GM18907 (cell line): ENCODE data around the gene ABR.

ENCODE experiments used
- ATAC-seq: cut with Tn5 transposase; IDR thresholded peaks from one replicate; pipeline ENCODE4 v1.9.1; 2021; ENCODE audit warnings: mild to moderate bottlenecking, moderate library complexity; ENCODE audit not compliant: unreplicated experiment

Gene ABR

GRCh38 chr17:1179818-1180742, at the start of gene ABR:
Gene ABR (minus strand): TSS chr17:1179981. CDS start chr17:1179727, 254 bp downstream.
- no peak for ATAC-seq

GRCh38 chr17:1229349-1229899, 49.6 kb upstream of the ABR start:
- peak; percentile 52 for ATAC-seq

GRCh38 chr17:1228781-1229348, 49.1 kb upstream of the ABR start:
- peak; percentile 25 for ATAC-seq

DNA sequence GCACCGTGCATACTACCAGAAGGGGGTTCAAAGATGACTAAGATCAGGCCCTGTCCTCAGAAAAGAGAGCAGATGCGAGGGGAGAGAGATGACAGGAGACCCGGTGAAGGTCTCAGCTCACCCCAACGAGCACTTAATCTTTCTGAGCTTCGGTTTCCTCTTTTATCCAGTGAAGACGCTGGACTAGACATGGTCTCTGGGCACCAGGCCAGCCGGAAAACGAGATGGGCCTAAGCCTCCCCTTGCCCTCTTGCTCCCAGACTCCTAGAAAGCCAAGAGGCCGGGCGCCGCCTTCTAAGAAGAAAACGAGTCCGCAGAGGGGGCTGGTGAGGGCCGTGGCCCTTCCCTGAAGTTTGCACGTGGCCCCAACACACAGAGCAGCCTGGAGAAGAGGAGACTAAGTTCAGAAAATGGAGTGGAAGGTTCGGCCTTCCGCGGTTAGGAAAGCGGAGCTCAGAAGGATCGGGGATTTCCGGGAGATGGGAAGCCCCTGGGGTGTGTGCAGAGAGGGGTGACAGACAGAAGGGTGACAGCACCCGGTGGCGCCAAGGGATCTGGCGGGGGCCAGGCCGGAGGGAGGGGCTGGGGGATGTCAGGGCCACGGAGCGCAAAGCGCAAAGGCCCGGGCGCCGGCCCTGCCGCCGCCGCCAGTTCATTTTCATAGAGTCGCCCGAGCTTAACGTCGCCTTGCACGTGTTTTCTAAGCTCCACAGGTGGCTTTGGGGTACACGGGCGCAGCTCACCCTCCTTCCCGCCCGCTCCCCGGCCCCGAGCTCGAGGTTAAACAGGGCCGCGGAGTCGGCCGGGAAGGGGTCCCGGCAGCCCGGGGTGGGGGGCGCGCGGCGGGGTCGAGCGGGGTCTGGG, 48.4 kb upstream of the ABR start:
- peak; percentile 57 for ATAC-seq

DNA sequence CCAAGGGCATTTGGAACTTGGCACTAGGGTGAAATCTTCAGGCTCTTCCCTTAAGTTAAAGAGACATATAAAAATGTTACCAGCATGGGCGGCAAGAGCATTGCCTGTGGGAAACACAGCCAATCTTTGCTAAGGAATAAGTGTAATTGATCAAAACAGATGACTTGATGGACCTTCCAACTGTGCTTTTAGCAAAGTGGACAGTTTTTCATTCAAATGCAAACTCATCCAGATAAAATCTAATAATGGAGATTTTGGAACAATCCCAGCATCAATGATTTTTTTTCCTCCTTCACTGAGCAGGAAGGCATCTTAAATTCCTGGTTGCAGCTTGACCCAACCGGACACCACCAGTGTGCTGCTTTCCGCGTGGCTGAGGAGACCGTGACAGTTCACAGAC, 47.6 kb upstream of the ABR start:
- ATAC-seq, result no peak

DNA sequence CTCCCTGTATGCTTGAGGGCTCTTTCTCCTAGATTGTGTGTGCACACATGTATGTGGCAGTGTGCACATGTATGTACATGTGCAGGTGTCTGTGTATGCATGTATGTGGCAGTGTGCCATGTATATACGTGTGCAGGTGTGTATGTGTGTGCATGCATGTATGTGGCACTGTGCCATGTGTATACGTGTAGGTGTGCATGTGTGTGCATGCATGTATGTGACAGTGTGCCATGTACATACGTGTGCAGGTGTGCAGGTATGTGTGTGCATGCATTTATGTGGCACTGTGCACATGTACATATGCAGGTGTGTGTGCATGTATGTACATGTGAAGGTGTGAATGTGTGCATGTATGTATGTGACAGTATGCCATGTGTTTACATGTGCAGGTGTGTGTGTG, 46.5 kb upstream of the ABR start:
- ATAC-seq, result no peak

DNA sequence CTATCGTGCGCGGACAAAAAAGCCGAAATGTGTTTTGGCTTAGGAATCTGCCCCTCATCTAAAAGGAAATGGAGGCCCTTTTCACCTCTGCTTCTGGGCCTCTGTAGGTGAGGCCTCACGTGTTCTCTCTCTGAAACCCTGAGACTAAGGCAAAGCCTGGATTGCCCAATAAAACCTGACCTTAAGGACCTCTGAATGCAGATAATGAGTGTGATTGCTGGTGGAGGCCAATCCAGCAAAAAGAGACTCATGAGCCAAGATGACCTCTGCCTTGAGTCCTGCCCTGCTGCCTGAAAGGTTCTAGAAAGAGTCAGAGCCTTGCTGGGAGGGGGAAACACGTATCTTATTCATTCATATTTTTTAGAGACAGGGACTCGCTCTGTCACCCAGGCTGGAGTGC, 44.5 kb upstream of the ABR start:
- ATAC-seq, result no peak

- no peak for ATAC-seq
Measured at GRCh38 chr17:1223662-1224061, 43.9 kb upstream of the ABR start.

GRCh38 chr17:1222321-1222720, 42.5 kb upstream of the ABR start:
- no peak for ATAC-seq

- ATAC-seq, result no peak
Measured at GRCh38 chr17:1221209-1221608, 41.4 kb upstream of the ABR start.

- no peak for ATAC-seq
Measured at GRCh38 chr17:1220346-1220745, 40.6 kb upstream of the ABR start.

DNA sequence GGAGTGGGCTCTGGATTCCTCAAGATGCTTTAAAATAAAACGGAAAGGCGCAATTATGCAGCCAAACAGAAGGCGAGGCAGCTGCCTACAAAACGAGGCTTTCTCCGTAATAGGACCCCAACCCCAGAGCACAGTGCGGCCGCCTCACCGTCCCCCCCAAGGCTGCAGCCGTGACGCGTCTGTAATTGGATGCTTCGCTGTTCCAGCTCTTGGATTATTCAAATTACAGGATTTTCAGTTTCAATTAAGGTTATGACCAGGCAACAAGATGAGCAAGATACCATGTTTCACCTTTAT, 37.3 kb upstream of the ABR start:
- no peak for ATAC-seq

GRCh38 chr17:1216217-1217088, 36.7 kb upstream of the ABR start:
- ATAC-seq, result peak; percentile 46

DNA sequence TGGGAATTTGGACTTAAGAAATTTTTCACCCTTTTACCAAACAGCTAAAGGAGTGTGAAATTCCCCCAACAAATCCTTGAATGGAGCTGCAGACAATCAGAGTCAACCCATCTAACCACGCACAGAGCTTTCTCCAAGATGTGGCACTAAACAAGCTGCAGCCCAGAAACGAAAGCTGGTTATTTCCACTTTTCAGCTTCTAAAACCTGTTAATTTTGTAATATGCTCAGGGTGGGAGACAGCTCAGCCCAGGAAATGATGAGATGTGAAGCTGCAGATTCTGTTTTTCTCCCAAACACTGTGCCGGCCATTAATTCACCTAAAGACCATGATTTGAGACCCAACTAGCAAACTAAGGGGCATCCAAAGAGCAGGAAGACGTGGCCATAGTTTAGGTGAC, 33.2 kb upstream of the ABR start:
- ATAC-seq, result no peak

DNA sequence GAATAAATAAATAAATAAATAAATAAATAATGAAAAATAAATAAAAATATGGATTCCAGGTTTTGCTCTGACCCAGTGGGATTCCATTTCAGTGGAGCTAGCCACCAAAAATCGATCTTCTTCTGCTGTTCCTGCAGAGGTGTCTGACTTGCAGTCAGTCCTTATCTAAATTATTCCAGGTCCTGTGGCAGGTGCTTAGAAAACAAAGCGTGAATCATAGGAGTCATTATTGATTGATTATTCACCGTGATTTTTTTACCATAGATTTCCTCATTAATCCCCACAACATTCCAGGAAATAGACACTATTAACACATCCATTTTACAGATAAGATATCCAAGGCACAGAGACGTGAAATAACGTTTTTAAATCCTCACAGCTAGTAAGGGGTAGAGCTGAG, 31.5 kb upstream of the ABR start:
- no peak for ATAC-seq

GRCh38 chr17:1208966-1209365, 29.2 kb upstream of the ABR start:
- no peak for ATAC-seq

GRCh38 chr17:1206026-1206777, 26.4 kb upstream of the ABR start:
- no peak for ATAC-seq

- ATAC-seq, result no peak
Measured at GRCh38 chr17:1203967-1204291, 24.1 kb upstream of the ABR start.

- no peak for ATAC-seq
Measured at GRCh38 chr17:1203111-1203966, 23.6 kb upstream of the ABR start.
